Measurements from ENCODE around the gene PIGS.

The PIGS gene

GRCh38 chr17:28537219-28537610 is 34.1 kb downstream of the PIGS start:
- peaks cover 0 to 45% (median 0%) of the 10 kb centered on the region in 3 experiments for H3K27me3 ChIP-seq (ENCODE audit: control insufficient read depth in 3 of 3, insufficient read depth in 3 of 3, low read depth in 1 of 3, low read length in 3 of 3)
- no peak overlapping the region for H4K91ac ChIP-seq (ENCODE audit: low read depth, low read length, poor library complexity)
- H3K27ac ChIP-seq (replicated peaks; ENCODE audit: low read length): no peak overlapping the region
- no peak overlapping the region for H2BK5ac ChIP-seq (ENCODE audit: low read length)
- no peak overlapping the region for H3K9ac ChIP-seq (ENCODE audit: low read depth, low read length, poor library complexity)
- H2BK12ac ChIP-seq (ENCODE audit: low read length): no peak overlapping the region
- H3K23ac ChIP-seq (ENCODE audit: low read depth, low read length, poor library complexity): peak overlapping the region; percentile 5
- WGBS, 2 donors (ENCODE audit: extremely low coverage in 2 of 2, insufficient read length in 2 of 2, insufficient replicate concordance in 1 of 2): no CpG with 5 or more reads among the region's 12 CpGs
- peak overlapping the region; percentile 71 for H2AK5ac ChIP-seq (ENCODE audit: low read depth, low read length)
- H3K4me2 ChIP-seq (ENCODE audit: insufficient read depth, low read length, poor library complexity, severe bottlenecking): no peak overlapping the region
- H3K36me3 ChIP-seq (replicated peaks in 1 of 2; ENCODE audit: control insufficient read depth in 2 of 2, insufficient read depth in 2 of 2, low read length in 2 of 2): no peaks in the 10 kb centered on the region
- no peak overlapping the region for H3K4me3 ChIP-seq (ENCODE audit: low read length in 2 of 2)
- H3K4me1 ChIP-seq (ENCODE audit: control insufficient read depth in 2 of 2, insufficient read depth in 1 of 2, low read depth in 1 of 2, low read length in 2 of 2): peaks cover 0 to 3% of the 10 kb centered on the region in 2 donors
- no peaks in the 10 kb centered on the region for H3K79me1 ChIP-seq (ENCODE audit: low read depth, low read length)
- no peak overlapping the region for H2AFZ ChIP-seq (ENCODE audit: low read length)
- no peak overlapping the region for H3K14ac ChIP-seq (ENCODE audit: low read length)
- H3K9me3 ChIP-seq (replicated peaks in 1 of 2; ENCODE audit: control insufficient read depth in 2 of 2, insufficient read depth in 1 of 2, low read depth in 1 of 2, low read length in 2 of 2): no peaks in the 10 kb centered on the region
- no peak overlapping the region for H2BK120ac ChIP-seq (ENCODE audit: low read depth, low read length)
- no peak overlapping the region for H3K4ac ChIP-seq (ENCODE audit: low read length)
- H3K18ac ChIP-seq (ENCODE audit: low read length): peak overlapping the region; percentile 19
- no peak overlapping the region for H4K8ac ChIP-seq (ENCODE audit: low read depth, low read length)
- no peak overlapping the region for H2BK15ac ChIP-seq (ENCODE audit: low read length)
- no peak for DNase-seq (ENCODE audit: low spot score)

- H2BK12ac ChIP-seq (ENCODE audit: low read length): no peak overlapping the region
- no peak overlapping the region for H2AFZ ChIP-seq (ENCODE audit: low read length)
- H3K4me2 ChIP-seq (ENCODE audit: insufficient read depth, low read length, poor library complexity, severe bottlenecking): no peak overlapping the region
- no peak overlapping the region for H2BK5ac ChIP-seq (ENCODE audit: low read length)
- H3K79me1 ChIP-seq (ENCODE audit: low read depth, low read length): no peaks in the 10 kb centered on the region
- no peak overlapping the region for H2BK15ac ChIP-seq (ENCODE audit: low read length)
- H3K4me1 ChIP-seq (ENCODE audit: control insufficient read depth in 2 of 2, insufficient read depth in 1 of 2, low read depth in 1 of 2, low read length in 2 of 2): peaks cover 0 to 3% of the 10 kb centered on the region in 2 donors
- H4K91ac ChIP-seq (ENCODE audit: low read depth, low read length, poor library complexity): no peak overlapping the region
- H3K27me3 ChIP-seq (ENCODE audit: control insufficient read depth in 3 of 3, insufficient read depth in 3 of 3, low read depth in 1 of 3, low read length in 3 of 3): peaks cover 0 to 47% (median 0%) of the 10 kb centered on the region in 3 experiments
- H3K18ac ChIP-seq (ENCODE audit: low read length): peak overlapping the region; percentile 41
- H3K9ac ChIP-seq (ENCODE audit: low read depth, low read length, poor library complexity): no peak overlapping the region
- H2AK5ac ChIP-seq (ENCODE audit: low read depth, low read length): peak overlapping the region; percentile 71
- H3K9me3 ChIP-seq (replicated peaks in 1 of 2; ENCODE audit: control insufficient read depth in 2 of 2, insufficient read depth in 1 of 2, low read depth in 1 of 2, low read length in 2 of 2): no peaks in the 10 kb centered on the region
- H2BK120ac ChIP-seq (ENCODE audit: low read depth, low read length): no peak overlapping the region
- no CpG with 5 or more reads among the region's 9 CpGs for WGBS, 2 donors (ENCODE audit: extremely low coverage in 2 of 2, insufficient read length in 2 of 2, insufficient replicate concordance in 1 of 2)
- peak overlapping the region; percentile 5 for H3K23ac ChIP-seq (ENCODE audit: low read depth, low read length, poor library complexity)
- peak overlapping the region; percentile 2 for H3K4ac ChIP-seq (ENCODE audit: low read length)
- H4K8ac ChIP-seq (ENCODE audit: low read depth, low read length): no peak overlapping the region
- H3K14ac ChIP-seq (ENCODE audit: low read length): no peak overlapping the region
- DNase-seq (ENCODE audit: low spot score): no peak
- H3K36me3 ChIP-seq (replicated peaks in 1 of 2; ENCODE audit: control insufficient read depth in 2 of 2, insufficient read depth in 2 of 2, low read length in 2 of 2): no peaks in the 10 kb centered on the region
- H3K27ac ChIP-seq (replicated peaks; ENCODE audit: low read length): no peak overlapping the region
- H3K4me3 ChIP-seq (ENCODE audit: low read length in 2 of 2): no peak overlapping the region
Measured at GRCh38 chr17:28536532-28537218, 34.6 kb downstream of the PIGS start.

- no peak overlapping the region for H3K4me2 ChIP-seq (ENCODE audit: insufficient read depth, low read length, poor library complexity, severe bottlenecking)
Measured at GRCh38 chr17:28534740-28535375, 36.5 kb downstream of the PIGS start.

GRCh38 chr17:28533091-28533807 is 38.1 kb downstream of the PIGS start:
- Histone ChIP-seq H3K9ac (ENCODE audit: low read depth, low read length, poor library complexity) (no peak overlapping the region), H4K8ac (ENCODE audit: low read depth, low read length) (peak overlapping the region; percentile 54), H3K14ac (ENCODE audit: low read length) (no peak overlapping the region), H2BK120ac (ENCODE audit: low read depth, low read length) (no peak overlapping the region), H3K36me3 (replicated peaks in 1 of 2; ENCODE audit: control insufficient read depth in 2 of 2, insufficient read depth in 2 of 2, low read length in 2 of 2) (no peaks in the 10 kb centered on the region), H3K4me1 (ENCODE audit: control insufficient read depth in 2 of 2, insufficient read depth in 1 of 2, low read depth in 1 of 2, low read length in 2 of 2) (peaks cover 5 to 9% of the 10 kb centered on the region in 2 donors), H2AK5ac (ENCODE audit: low read depth, low read length) (peak overlapping the region; percentile 54), H3K27ac (replicated peaks; ENCODE audit: low read length) (no peak overlapping the region), H3K4ac (ENCODE audit: low read length) (no peak overlapping the region), H2BK5ac (ENCODE audit: low read length) (no peak overlapping the region), H2BK12ac (ENCODE audit: low read length) (peak overlapping the region; percentile 89), H2BK15ac (ENCODE audit: low read length) (peak overlapping the region; percentile 20), H3K18ac (ENCODE audit: low read length) (peak overlapping the region; percentile 65), H3K4me3 (ENCODE audit: low read length in 2 of 2) (no peak overlapping the region), H3K27me3 (ENCODE audit: control insufficient read depth in 3 of 3, insufficient read depth in 3 of 3, low read depth in 1 of 3, low read length in 3 of 3) (peaks cover 0 to 48% (median 0%) of the 10 kb centered on the region in 3 experiments), H3K79me1 (ENCODE audit: low read depth, low read length) (no peaks in the 10 kb centered on the region), H3K9me3 (replicated peaks in 1 of 2; ENCODE audit: control insufficient read depth in 2 of 2, insufficient read depth in 1 of 2, low read depth in 1 of 2, low read length in 2 of 2) (no peaks in the 10 kb centered on the region), H2AFZ (ENCODE audit: low read length) (no peak overlapping the region), H3K4me2 (ENCODE audit: insufficient read depth, low read length, poor library complexity, severe bottlenecking) (no peak overlapping the region), H3K23ac (ENCODE audit: low read depth, low read length, poor library complexity) (peak overlapping the region; percentile 45), H4K91ac (ENCODE audit: low read depth, low read length, poor library complexity) (no peak overlapping the region)
- no peak for DNase-seq (ENCODE audit: low spot score)
- 100% methylated on average over 1 of the region's 16 CpGs; no CpG with 5 or more reads in 1 of the 2 donors for WGBS, 2 donors (ENCODE audit: extremely low coverage in 2 of 2, insufficient read length in 2 of 2, insufficient replicate concordance in 1 of 2)

More at GRCh38 chr17:28534740-28535375, 36.5 kb downstream of the PIGS start:
- Histone ChIP-seq H3K4me1 (ENCODE audit: control insufficient read depth in 2 of 2, insufficient read depth in 1 of 2, low read depth in 1 of 2, low read length in 2 of 2) (peaks cover 0 to 6% of the 10 kb centered on the region in 2 donors), H2AFZ (ENCODE audit: low read length) (no peak overlapping the region), H3K9me3 (replicated peaks in 1 of 2; ENCODE audit: control insufficient read depth in 2 of 2, insufficient read depth in 1 of 2, low read depth in 1 of 2, low read length in 2 of 2) (no peaks in the 10 kb centered on the region), H2BK5ac (ENCODE audit: low read length) (peak overlapping the region; percentile 48), H2BK12ac (ENCODE audit: low read length) (no peak overlapping the region), H2AK5ac (ENCODE audit: low read depth, low read length) (peak overlapping the region; percentile 75), H3K14ac (ENCODE audit: low read length) (no peak overlapping the region), H3K79me1 (ENCODE audit: low read depth, low read length) (no peaks in the 10 kb centered on the region), H2BK120ac (ENCODE audit: low read depth, low read length) (no peak overlapping the region), H3K36me3 (replicated peaks in 1 of 2; ENCODE audit: control insufficient read depth in 2 of 2, insufficient read depth in 2 of 2, low read length in 2 of 2) (no peaks in the 10 kb centered on the region), H3K4me3 (ENCODE audit: low read length in 2 of 2) (no peak overlapping the region), H2BK15ac (ENCODE audit: low read length) (no peak overlapping the region), H4K91ac (ENCODE audit: low read depth, low read length, poor library complexity) (no peak overlapping the region), H3K4ac (ENCODE audit: low read length) (no peak overlapping the region), H3K27ac (replicated peaks; ENCODE audit: low read length) (no peak overlapping the region), H3K27me3 (ENCODE audit: control insufficient read depth in 3 of 3, insufficient read depth in 3 of 3, low read depth in 1 of 3, low read length in 3 of 3) (peaks cover 0 to 51% (median 0%) of the 10 kb centered on the region in 3 experiments), H3K18ac (ENCODE audit: low read length) (peak overlapping the region; percentile 71), H4K8ac (ENCODE audit: low read depth, low read length) (peak overlapping the region; percentile 23), H3K23ac (ENCODE audit: low read depth, low read length, poor library complexity) (no peak overlapping the region), H3K9ac (ENCODE audit: low read depth, low read length, poor library complexity) (no peak overlapping the region)
- no peak for DNase-seq (ENCODE audit: low spot score)
- WGBS, 2 donors (ENCODE audit: extremely low coverage in 2 of 2, insufficient read length in 2 of 2, insufficient replicate concordance in 1 of 2): no CpG with 5 or more reads among the region's 11 CpGs

Measured in neuronal stem cell (in vitro differentiated cells).